Right cardiac atrium (tissue), 5 donors: Measurements from ENCODE around the gene TFF2. TPM values are rescaled to one million over a fixed set of nuclear protein-coding genes. Genes with fewer than 3 reads are reported as not detected.

Source experiments
- ATAC-seq, 2 donors: fragments of 200-7000 bp; cut with Tn5 transposase; one replicate each; pipeline versions ENCODE4 v1.8.0 to v1.9.1; 2020; ENCODE audit warnings: moderate library complexity in 2 of 2, mild to moderate bottlenecking in 1 of 2
- DNase-seq, 3 donors: peaks; one replicate each; pipeline ENCODE4 v3.0.0-alpha.2; 2020
- H3K27ac ChIP-seq: one replicate; pipeline ENCODE4 v1.5.1; 2013; ENCODE audit warnings: mild to moderate bottlenecking, low read length, control low read depth, moderate library complexity
- H3K27me3 ChIP-seq: one replicate; pipeline ENCODE4 v1.6.1; 2013; ENCODE audit not compliant: control insufficient read depth, insufficient read depth
- H3K4me1 ChIP-seq: one replicate; pipeline ENCODE4 v1.6.1; 2013; ENCODE audit warnings: low read length; ENCODE audit not compliant: control insufficient read depth, insufficient read depth
- H3K4me3 ChIP-seq: one replicate; pipeline ENCODE4 v1.5.1; 2013; ENCODE audit warnings: low read length, control low read depth
- H3K9me3 ChIP-seq: one replicate; pipeline ENCODE4 v1.6.1; 2013; ENCODE audit warnings: low read length; ENCODE audit not compliant: control insufficient read depth
- WGBS: extraction: QIAGEN DNeasy Blood & Tissue Kit; methylation state at CpG from one replicate; pipeline ENCODE4 v1.1.7; 2013; 5-methylcytosine and 5-hydroxymethylcytosine counted together
- intact Hi-C, 4 donors: fragments of 100-400 bp; cut with DNase I; formaldehyde crosslinking; loops; one replicate each; pipeline versions ENCODE4 v1.11.0 to v1.14.0; 2022 to 2023
- polyA plus RNA-seq: library from polyadenylated mRNA; stranded (reverse); fragments of 200-250 nt; gene quantifications from one replicate; pipeline ENCODE4 v1.2.3, GENCODE V29; 2013
- total RNA-seq, 4 donors: library from RNA; stranded (reverse); fragmentation: NEBNext Ultra II Directional; extraction: Animal tissue kit (Norgen Biotek cat#: 25700); gene quantifications; one replicate each; pipeline ENCODE4 v1.2.1, GENCODE V29; 2021
- donor health status: healthy with polysubstance abuse.
- donor health status: DM: no; HTN: yes; CAD: no.
- donor health status: DM: no; HTN: no; CAD: no.
- donor health status: DM: no; HTN: yes; CAD: no; lungs with severe emphysema.
- donor health status: DM: yes; HTN: yes; CAD: no.

The TFF2 gene
- total and polyA plus RNA-seq, 5 donors, result not detected

DNA sequence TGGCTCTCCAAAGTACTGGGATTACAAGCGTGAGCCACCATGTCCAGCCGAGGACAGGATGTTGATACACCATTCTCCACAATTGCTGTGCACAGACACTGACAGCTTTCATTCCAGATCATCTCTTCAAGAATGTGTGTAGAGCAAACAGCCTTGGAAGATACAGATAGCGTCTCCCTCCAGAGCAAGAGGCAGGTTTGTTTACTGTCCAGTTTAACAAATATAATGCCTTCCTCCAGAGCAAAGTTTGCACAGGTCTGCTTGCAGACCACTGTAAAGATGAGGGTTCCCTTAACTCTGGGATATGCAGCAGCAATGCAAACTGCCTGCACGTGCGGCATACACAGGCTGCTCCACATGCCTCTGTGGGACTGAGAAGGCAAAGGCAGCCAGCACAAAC, 40.5 kb upstream of the TFF2 start:
- ATAC-seq (no peak), DNase-seq (no peak)
- no peak overlapping the region for H3K27ac ChIP-seq
- H3K9me3 ChIP-seq, result no peaks in the 10 kb centered on the region
- intact Hi-C loops, result no loop called here
- 82% methylated on average over 5 of the region's 5 CpGs for WGBS
- no peaks in the 10 kb centered on the region for H3K4me1 ChIP-seq
- H3K4me3 ChIP-seq, result no peak overlapping the region
- H3K27me3 ChIP-seq, result no peaks in the 10 kb centered on the region

DNA sequence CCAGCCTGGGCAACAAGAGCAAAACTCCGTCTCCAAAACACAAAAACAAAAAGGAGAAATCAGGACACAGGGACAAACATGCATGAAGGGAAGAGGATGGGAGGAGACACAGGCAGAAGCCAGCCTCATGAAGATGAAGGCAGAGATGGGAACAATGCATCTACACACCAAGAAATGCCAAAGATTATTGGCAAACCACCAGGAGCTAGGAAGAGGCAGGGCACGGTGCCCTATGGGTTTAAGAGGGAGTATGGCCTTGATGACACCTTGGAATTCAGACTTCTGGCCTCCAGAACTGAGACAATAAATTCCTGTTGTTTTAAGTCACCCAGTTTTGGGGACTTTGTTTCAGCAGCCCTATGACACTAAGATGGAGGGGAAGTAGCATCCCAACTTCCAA, 39.9 kb upstream of the TFF2 start:
- no peaks in the 10 kb centered on the region for H3K9me3 ChIP-seq
- DNase-seq, result no peak
- H3K4me3 ChIP-seq, result no peak overlapping the region
- H3K27ac ChIP-seq, result no peak overlapping the region
- no peak for ATAC-seq
- H3K4me1 ChIP-seq, result no peaks in the 10 kb centered on the region
- H3K27me3 ChIP-seq, result no peaks in the 10 kb centered on the region
- intact Hi-C loops, result no loop called here
- 64% methylated on average over 2 of the region's 2 CpGs for WGBS

DNA sequence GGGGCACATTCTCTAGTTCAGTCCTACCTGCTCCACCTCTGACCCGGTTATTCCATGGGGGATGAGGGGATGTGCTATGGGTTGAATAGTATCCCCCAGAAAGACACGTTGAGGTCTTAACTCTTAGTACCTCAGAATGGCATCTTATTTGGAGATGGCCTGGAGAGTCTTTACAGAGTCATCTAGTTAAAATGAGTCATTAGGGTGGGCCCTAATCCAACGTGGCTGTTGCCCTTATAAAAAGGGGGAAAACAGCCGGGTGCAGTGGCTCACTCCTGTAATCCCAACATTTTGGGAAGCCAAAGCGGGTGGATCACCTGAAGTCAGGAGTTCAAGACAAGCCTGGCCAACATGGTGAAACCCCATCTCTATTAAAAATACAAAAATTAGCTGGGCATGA, 39.4 kb upstream of the TFF2 start:
- H3K27ac ChIP-seq, result no peak overlapping the region
- H3K9me3 ChIP-seq, result no peaks in the 10 kb centered on the region
- H3K4me3 ChIP-seq, result no peak overlapping the region
- DNase-seq (no peak), ATAC-seq (no peak)
- H3K27me3 ChIP-seq, result no peaks in the 10 kb centered on the region
- 83% methylated on average over 5 of the region's 5 CpGs for WGBS
- intact Hi-C loops, result no loop called here
- no peaks in the 10 kb centered on the region for H3K4me1 ChIP-seq

DNA sequence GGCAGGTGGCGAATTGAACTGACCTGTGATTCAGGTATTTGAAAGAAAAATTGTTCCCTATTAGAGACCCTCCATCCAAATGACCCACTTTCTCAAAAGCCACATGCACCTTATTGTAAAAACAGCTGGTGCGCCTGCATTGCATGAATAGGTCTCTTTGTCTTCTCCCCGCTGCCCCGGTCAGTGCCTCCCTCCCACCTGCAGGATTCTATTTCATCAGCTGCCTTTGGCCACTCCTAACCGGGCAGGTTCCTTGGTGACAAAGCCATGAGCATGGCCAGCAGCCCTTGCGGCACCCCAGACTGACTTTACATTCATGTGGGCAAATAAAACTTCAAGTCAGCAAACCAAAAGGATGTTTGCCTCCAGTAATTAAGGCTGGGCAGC, 38.6 kb upstream of the TFF2 start:
- Histone ChIP-seq H3K27me3 (no peaks in the 10 kb centered on the region), H3K4me1 (no peaks in the 10 kb centered on the region), H3K27ac (no peak overlapping the region), H3K9me3 (no peaks in the 10 kb centered on the region), H3K4me3 (no peak overlapping the region)
- intact Hi-C loops, result no loop called here
- ATAC-seq, result no peak
- no peak for DNase-seq
- WGBS, result 64% methylated on average over 6 of the region's 6 CpGs

DNA sequence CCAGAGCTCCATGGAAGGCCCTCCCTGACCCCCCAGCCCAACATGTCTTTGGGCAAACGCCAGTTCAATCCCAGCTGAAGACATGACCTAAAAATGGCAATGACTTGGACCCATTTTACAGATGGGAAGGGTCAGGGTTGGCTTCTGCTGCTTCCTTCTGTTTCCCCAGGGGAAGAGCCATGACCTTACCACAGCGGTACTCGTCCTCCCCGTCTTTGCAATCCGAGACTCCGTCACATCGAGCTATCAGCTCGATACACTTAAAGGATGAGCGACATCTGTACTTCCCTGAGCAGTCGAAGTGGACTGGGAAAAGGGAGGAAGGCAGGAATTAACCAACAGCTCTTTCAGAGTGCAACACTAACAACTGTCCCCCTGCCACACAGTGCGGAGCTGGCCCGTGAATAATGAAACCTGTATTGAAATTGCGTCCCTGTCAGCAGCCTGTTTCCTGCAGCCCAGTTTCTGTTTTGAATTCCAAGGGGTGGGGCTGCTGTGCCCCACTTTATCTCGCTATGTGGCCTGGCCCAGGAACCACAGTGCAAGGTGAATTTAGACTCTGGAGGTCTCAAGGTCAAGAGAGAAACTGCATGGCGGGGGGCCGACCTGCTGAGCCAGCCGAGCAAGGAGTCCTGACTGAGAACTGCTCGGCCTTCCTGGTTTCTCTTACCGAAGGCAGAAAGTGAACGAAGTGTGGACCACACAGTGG, 38.1 kb upstream of the TFF2 start:
- H3K9me3 ChIP-seq, result no peaks in the 10 kb centered on the region
- no peak overlapping the region for H3K4me3 ChIP-seq
- intact Hi-C loops, result no loop called here
- no peaks in the 10 kb centered on the region for H3K27me3 ChIP-seq
- ATAC-seq (no peak), DNase-seq (no peak)
- no peaks in the 10 kb centered on the region for H3K4me1 ChIP-seq
- 54% methylated on average over 20 of the region's 20 CpGs for WGBS
- H3K27ac ChIP-seq, result no peak overlapping the region

DNA sequence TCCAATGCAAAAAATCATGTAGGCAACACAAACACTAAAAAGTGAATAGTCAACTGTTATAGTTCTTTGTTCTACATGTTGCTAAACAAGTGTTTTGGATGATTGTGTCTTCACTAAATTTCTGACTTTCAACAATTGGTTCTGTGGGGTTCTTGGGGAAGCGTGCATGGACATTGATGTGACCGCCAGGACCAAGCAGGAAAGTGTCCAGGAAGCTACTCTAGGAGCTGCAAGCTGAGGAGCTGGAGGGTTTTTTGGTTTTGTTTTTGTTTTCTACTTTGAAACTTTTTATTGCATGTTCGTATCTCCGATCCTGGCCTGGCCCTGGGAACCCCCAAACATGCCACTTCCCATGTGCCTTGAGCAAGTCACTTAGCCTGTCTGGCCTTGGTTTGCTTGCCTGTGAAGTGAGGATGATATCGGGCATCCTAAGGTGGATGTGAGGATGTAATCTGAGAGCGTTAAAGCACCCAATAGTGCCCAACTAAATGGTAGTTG, 37.1 kb upstream of the TFF2 start:
- Histone ChIP-seq H3K4me1 (no peaks in the 10 kb centered on the region), H3K9me3 (no peaks in the 10 kb centered on the region), H3K4me3 (no peak overlapping the region), H3K27ac (no peak overlapping the region), H3K27me3 (no peaks in the 10 kb centered on the region)
- WGBS, result 94% methylated on average over 6 of the region's 6 CpGs
- no peak for ATAC-seq
- DNase-seq, result no peak
- intact Hi-C loops, result no loop called here

DNA sequence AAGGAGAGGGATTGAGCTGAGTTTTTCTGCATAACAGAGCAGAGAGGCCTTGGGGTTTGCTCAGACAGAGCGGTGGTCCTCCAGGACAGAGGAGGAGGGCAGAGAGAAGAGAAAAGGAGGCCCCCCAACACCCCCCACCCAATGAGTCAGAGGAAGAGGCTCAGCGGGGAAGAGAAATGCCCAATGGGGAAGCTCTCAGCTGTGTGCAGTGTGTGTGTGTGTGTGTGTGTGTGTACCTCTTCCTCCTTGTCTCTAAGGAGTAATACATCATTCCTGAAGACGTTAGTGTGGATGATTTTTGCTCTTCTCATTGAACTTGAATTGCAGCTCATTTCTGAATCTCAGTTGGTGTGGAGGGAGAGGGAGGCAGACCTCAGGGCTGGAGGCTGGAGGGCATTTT, 36.4 kb upstream of the TFF2 start:
- ATAC-seq, result no peak
- Histone ChIP-seq H3K27me3 (no peaks in the 10 kb centered on the region), H3K4me3 (no peak overlapping the region), H3K9me3 (no peaks in the 10 kb centered on the region), H3K27ac (no peak overlapping the region), H3K4me1 (no peaks in the 10 kb centered on the region)
- 54% methylated on average over 3 of the region's 3 CpGs for WGBS
- DNase-seq, result no peak
- intact Hi-C loops, result no loop called here

DNA sequence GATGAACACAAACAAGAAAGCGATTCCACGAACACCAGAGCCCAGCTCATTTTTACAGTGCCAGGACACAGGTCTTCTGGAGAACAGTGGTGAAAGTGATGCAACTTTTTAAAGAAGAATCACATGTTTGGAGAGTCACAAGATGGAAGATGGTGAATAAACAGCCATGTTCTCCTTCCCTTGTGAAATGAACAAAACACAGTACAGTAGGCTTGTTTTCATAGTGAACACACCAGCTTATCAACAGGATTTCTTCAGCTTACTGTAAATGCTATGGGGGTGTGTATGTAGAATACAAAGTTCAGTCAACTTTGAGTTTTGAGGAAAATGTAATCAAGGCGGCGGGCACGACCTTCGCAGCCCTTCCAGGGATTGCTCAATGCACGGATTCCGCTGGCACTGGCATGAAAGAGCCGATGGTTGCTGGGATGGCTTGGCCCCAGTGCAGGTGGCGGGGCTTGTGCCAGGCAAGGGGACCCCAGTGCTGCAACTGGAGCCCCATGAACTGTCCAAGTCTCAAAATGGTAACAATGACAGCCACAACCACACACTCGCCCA, 35.3 kb upstream of the TFF2 start:
- Histone ChIP-seq H3K27me3 (no peaks in the 10 kb centered on the region), H3K4me3 (no peak overlapping the region), H3K27ac (no peak overlapping the region), H3K9me3 (peaks cover 2% of the 10 kb centered on the region), H3K4me1 (no peaks in the 10 kb centered on the region)
- intact Hi-C loops, result no loop called here
- DNase-seq (no peak), ATAC-seq (no peak)
- WGBS, result 95% methylated on average over 11 of the region's 11 CpGs

DNA sequence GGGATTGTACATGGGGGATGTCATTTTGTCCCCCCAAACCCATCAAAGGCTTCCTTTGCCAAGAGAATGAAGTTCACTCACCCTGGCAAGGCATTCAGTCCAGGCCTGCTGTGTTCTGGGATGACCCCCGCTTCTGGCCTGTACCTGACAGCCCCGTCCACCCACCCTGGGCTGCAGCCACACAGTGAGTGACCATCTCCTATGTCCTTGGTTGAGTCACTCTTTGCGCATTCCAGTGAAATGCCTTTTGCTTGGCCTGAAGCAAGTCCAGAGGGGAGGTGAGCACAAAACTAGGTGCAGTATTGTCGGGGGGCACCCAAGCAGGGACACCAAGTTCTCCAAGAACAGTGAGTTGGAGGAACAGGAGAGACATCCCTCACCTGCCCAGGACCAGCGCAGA, 34.8 kb upstream of the TFF2 start:
- Histone ChIP-seq H3K4me3 (no peak overlapping the region), H3K27ac (no peak overlapping the region), H3K9me3 (peaks cover 2% of the 10 kb centered on the region), H3K4me1 (no peaks in the 10 kb centered on the region), H3K27me3 (no peaks in the 10 kb centered on the region)
- ATAC-seq (no peak), DNase-seq (no peak)
- 89% methylated on average over 5 of the region's 5 CpGs for WGBS
- intact Hi-C loops, result no loop called here

DNA sequence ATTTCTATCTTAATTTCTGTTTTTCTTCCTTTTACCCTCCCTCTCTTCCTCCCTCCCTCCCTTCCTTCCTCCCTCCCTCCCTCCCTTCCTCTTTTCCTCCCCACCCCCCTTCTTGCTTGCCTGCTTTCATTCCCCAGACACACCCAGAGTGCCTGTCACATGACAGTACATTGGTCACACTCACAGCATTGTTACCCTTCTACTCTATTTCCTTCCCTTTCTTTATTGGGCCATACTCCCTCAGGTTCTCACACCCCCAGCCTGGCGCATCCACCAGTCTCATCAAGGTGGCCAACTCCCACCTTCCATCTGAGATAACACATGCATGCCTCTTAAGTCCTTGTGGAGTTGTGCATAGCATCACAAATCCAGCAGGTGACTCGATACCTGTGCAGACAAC, 34.2 kb upstream of the TFF2 start:
- Histone ChIP-seq H3K27ac (no peak overlapping the region), H3K4me1 (no peaks in the 10 kb centered on the region), H3K9me3 (peaks cover 2% of the 10 kb centered on the region), H3K4me3 (no peak overlapping the region), H3K27me3 (no peaks in the 10 kb centered on the region)
- no peak for DNase-seq
- ATAC-seq, result no peak
- intact Hi-C loops, result no loop called here
- 67% methylated on average over 2 of the region's 2 CpGs for WGBS

DNA sequence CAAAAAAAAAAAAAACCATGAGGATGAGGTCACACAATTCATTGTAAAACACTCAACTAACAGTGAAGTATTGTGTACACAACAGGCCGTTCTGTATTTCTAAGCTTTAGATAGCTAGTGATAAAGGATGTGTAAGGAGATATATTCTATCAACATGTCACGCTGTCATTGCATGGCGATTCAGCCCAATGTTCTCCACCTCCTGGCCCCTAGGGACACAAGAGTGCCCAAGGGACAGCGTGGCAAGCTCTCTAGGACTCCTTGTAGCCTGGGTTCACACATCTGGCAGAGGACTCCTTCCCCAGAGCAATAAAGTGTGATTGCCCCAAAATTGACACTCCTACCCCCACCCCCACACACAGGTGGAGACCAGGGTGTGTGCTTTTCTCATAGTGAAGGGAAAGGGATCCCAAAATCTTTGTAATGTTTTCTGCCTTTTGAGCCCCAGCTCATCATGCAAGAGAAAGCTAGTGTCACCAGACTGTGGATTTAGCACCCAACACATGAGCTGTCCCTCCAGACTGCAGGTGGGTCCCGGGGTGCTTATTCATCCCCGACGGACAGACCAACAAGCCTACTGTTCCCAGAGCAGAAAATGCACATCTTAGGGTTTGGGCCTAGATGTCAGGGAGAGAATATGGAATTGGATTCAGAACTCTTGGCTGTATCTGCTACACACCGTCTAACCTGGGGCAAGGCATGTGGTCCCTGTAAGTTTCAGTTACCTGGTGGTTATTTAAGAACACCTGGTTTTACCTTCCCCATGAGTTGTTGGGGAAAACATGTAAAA, 33.6 kb upstream of the TFF2 start:
- WGBS, result 68% methylated on average over 8 of the region's 8 CpGs
- intact Hi-C loops, result no loop called here
- no peak for DNase-seq

More for the DNA sequence above, 33.6 kb upstream of the TFF2 start:
- H3K27me3 ChIP-seq, result no peaks in the 10 kb centered on the region
- H3K4me3 ChIP-seq, result no peak overlapping the region
- H3K4me1 ChIP-seq, result no peaks in the 10 kb centered on the region
- ATAC-seq, result no peak
- H3K9me3 ChIP-seq, result peaks cover 2% of the 10 kb centered on the region
- H3K27ac ChIP-seq, result no peak overlapping the region
